ENCODE results near the gene SNRNP70.

GRCh38 chr19:49091391-49092038, 6.3 kb downstream of the SNRNP70 start:
- TF ChIP-seq CTCF (IDR thresholded peaks at IDR 0.05) (no peak), POLR2A (IDR thresholded peaks at IDR 0.05) (no peak)
